Muscle layer of duodenum (tissue), 2 donors: ENCODE results near the gene ASB7.

ENCODE experiments used
- H3K27ac ChIP-seq: one replicate; pipeline ENCODE4 v1.7.0; 2013; ENCODE audit warnings: mild to moderate bottlenecking, low read length
- H3K27me3 ChIP-seq: one replicate; pipeline ENCODE4 v1.7.0; 2013; ENCODE audit warnings: low read depth, mild to moderate bottlenecking, control low read depth, low read length
- H3K36me3 ChIP-seq, 2 donors: one replicate each; pipeline ENCODE4 v1.7.0; 2013; ENCODE audit warnings: low read length in 2 of 2, control low read depth in 1 of 2, mild to moderate bottlenecking in 1 of 2; ENCODE audit not compliant: insufficient read depth in 2 of 2, control insufficient read depth in 1 of 2
- H3K4me1 ChIP-seq, 2 donors: one replicate each; pipeline ENCODE4 v1.7.0; 2013; ENCODE audit warnings: low read length in 2 of 2, mild to moderate bottlenecking in 2 of 2, control low read depth in 1 of 2, moderate library complexity in 1 of 2; ENCODE audit not compliant: insufficient read depth in 2 of 2, control insufficient read depth in 1 of 2
- H3K4me3 ChIP-seq, 2 donors: one replicate each; pipeline ENCODE4 v1.7.0; 2013; ENCODE audit warnings: low read length in 2 of 2, low read depth in 1 of 2, mild to moderate bottlenecking in 1 of 2
- H3K9me3 ChIP-seq, 2 donors: one replicate each; pipeline ENCODE4 v1.7.0; 2013; ENCODE audit warnings: low read length in 2 of 2, control low read depth in 1 of 2, mild to moderate bottlenecking in 1 of 2; ENCODE audit not compliant: control insufficient read depth in 1 of 2
- donor health status: healthy.

ASB7 gene

GRCh38 chr15:100601163-100601562, 1.2 kb upstream of the ASB7 start:
- H3K4me1 ChIP-seq: peaks cover 16 to 33% of the 10 kb centered on the region in 2 donors
- H3K9me3 ChIP-seq: no peaks in the 10 kb centered on the region
- peak overlapping the region; percentile 87 for H3K27ac ChIP-seq
- peaks cover 0 to 11% of the 10 kb centered on the region in 2 donors for H3K36me3 ChIP-seq
- no peaks in the 10 kb centered on the region for H3K27me3 ChIP-seq
- peak overlapping the region; percentile 91 to 100 for H3K4me3 ChIP-seq

GRCh38 chr15:100601617-100602063, 749 bp upstream of the ASB7 start:
- Histone ChIP-seq H3K27ac (peak overlapping the region; percentile 87), H3K9me3 (no peaks in the 10 kb centered on the region), H3K4me3 (peak overlapping the region; percentile 91 to 100), H3K36me3 (peaks cover 1 to 11% of the 10 kb centered on the region in 2 donors), H3K27me3 (no peaks in the 10 kb centered on the region), H3K4me1 (peaks cover 16 to 33% of the 10 kb centered on the region in 2 donors)

GRCh38 chr15:100602823-100603393, 519 bp downstream of the ASB7 start:
- Histone ChIP-seq H3K27ac (peak overlapping the region; percentile 50), H3K9me3 (no peaks in the 10 kb centered on the region), H3K36me3 (peaks cover 10 to 16% of the 10 kb centered on the region in 2 donors), H3K4me1 (peaks cover 16 to 33% of the 10 kb centered on the region in 2 donors), H3K4me3 (peak overlapping the region; percentile 83 to 100), H3K27me3 (no peaks in the 10 kb centered on the region)

- Histone ChIP-seq H3K27ac (no peak overlapping the region), H3K4me1 (no peaks in the 10 kb centered on the region), H3K4me3 (no peak overlapping the region), H3K36me3 (peaks cover 26 to 43% of the 10 kb centered on the region in 2 donors), H3K27me3 (no peaks in the 10 kb centered on the region), H3K9me3 (no peaks in the 10 kb centered on the region)
Measured at GRCh38 chr15:100612539-100612938, 10.2 kb downstream of the ASB7 start.

- Histone ChIP-seq H3K4me3 (no peak overlapping the region), H3K36me3 (peaks cover 26 to 39% of the 10 kb centered on the region in 2 donors), H3K27ac (no peak overlapping the region), H3K4me1 (no peaks in the 10 kb centered on the region), H3K27me3 (no peaks in the 10 kb centered on the region), H3K9me3 (no peaks in the 10 kb centered on the region)
Measured at GRCh38 chr15:100613208-100613607, 10.8 kb downstream of the ASB7 start.

- no peaks in the 10 kb centered on the region for H3K27me3 ChIP-seq
- H3K4me1 ChIP-seq: no peaks in the 10 kb centered on the region
- H3K4me3 ChIP-seq: no peak overlapping the region
- H3K9me3 ChIP-seq: no peaks in the 10 kb centered on the region
- H3K36me3 ChIP-seq: peaks cover 31 to 39% of the 10 kb centered on the region in 2 donors
- H3K27ac ChIP-seq: no peak overlapping the region
Measured at GRCh38 chr15:100614336-100614735, 11.9 kb downstream of the ASB7 start.

GRCh38 chr15:100614918-100615317, 12.5 kb downstream of the ASB7 start:
- Histone ChIP-seq H3K27ac (no peak overlapping the region), H3K36me3 (peaks cover 31 to 39% of the 10 kb centered on the region in 2 donors)

GRCh38 chr15:100615801-100616200, 13.4 kb downstream of the ASB7 start:
- Histone ChIP-seq H3K27me3 (no peaks in the 10 kb centered on the region), H3K4me3 (no peak overlapping the region), H3K4me1 (no peaks in the 10 kb centered on the region), H3K9me3 (no peaks in the 10 kb centered on the region), H3K36me3 (peaks cover 26 to 41% of the 10 kb centered on the region in 2 donors), H3K27ac (no peak overlapping the region)

More at GRCh38 chr15:100614918-100615317, 12.5 kb downstream of the ASB7 start:
- Histone ChIP-seq H3K4me3 (no peak overlapping the region), H3K27me3 (no peaks in the 10 kb centered on the region), H3K4me1 (no peaks in the 10 kb centered on the region), H3K9me3 (no peaks in the 10 kb centered on the region)

- Histone ChIP-seq H3K27ac (no peak overlapping the region), H3K4me3 (no peak overlapping the region), H3K36me3 (peaks cover 25 to 37% of the 10 kb centered on the region in 2 donors), H3K27me3 (no peaks in the 10 kb centered on the region), H3K4me1 (no peaks in the 10 kb centered on the region), H3K9me3 (no peaks in the 10 kb centered on the region)
Measured at GRCh38 chr15:100616700-100617099, 14.3 kb downstream of the ASB7 start.

- peaks cover 0 to 3% of the 10 kb centered on the region in 2 donors for H3K4me1 ChIP-seq
- H3K4me3 ChIP-seq: no peak overlapping the region
- no peaks in the 10 kb centered on the region for H3K27me3 ChIP-seq
- H3K36me3 ChIP-seq: peaks cover 5 to 8% of the 10 kb centered on the region in 2 donors
- no peaks in the 10 kb centered on the region for H3K9me3 ChIP-seq
- no peak overlapping the region for H3K27ac ChIP-seq
Measured at GRCh38 chr15:100623301-100623700, 20.9 kb downstream of the ASB7 start.

GRCh38 chr15:100627789-100628395, 25.5 kb downstream of the ASB7 start:
- Histone ChIP-seq H3K9me3 (no peaks in the 10 kb centered on the region), H3K4me3 (no peak overlapping the region), H3K27me3 (no peaks in the 10 kb centered on the region), H3K4me1 (peaks cover 0 to 3% of the 10 kb centered on the region in 2 donors), H3K36me3 (peaks cover 6 to 12% of the 10 kb centered on the region in 2 donors), H3K27ac (no peak overlapping the region)
